ENCODE measurements around the gene ADGRD2.

The ADGRD2 gene

DNA sequence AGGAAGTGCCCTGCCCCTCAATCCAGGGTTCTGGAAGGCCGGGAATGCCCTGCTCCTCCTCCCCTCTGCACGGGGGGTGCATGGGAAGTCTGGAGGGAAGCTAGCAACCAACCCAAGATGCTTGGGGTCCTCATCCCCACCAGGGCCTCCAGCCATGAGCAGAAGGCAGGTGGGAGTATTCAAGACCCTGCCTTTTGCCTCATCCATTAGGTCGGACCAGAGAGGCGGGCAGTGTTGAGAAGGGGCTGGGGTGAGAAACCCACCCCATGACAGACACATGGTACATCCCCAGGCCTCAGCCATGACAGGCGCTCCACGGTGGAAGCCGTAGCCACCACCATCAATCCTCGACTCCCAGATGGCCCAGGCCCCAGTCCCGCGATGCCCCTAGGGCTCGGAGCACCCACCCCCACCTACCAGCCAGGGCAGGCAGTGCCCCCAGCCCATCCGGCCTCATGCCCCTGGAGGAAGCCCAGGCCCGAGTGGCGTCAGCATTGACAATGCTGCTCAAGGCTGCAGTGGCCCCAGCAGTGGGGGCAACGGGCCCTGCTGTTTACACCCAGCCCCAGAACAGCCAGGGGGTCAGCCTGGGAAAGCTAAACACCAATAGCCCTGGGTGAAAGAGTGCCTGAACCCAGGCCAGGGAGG, 48.4 kb downstream of the ADGRD2 start:
- no peak for TF ChIP-seq CTCF (IDR thresholded peaks at IDR 0.05; ENCODE audit: low read depth, low read length, missing control alignments)
- no peak for DNase-seq (ENCODE audit: low read depth)
- no peak overlapping the region for H3K4me3 ChIP-seq (ENCODE audit: low read depth, low read length)

- DNase-seq (ENCODE audit: low read depth), result no peak
- TF ChIP-seq CTCF (IDR thresholded peaks at IDR 0.05; ENCODE audit: low read depth, low read length, missing control alignments), result no peak
- no peak overlapping the region for H3K4me3 ChIP-seq (ENCODE audit: low read depth, low read length)
Observed at GRCh38 chr9:124499216-124499615, 49.0 kb downstream of the ADGRD2 start.

GRCh38 chr9:124500028-124500795, 50.0 kb downstream of the ADGRD2 start:
- H3K4me3 ChIP-seq (ENCODE audit: low read depth, low read length), result no peak overlapping the region
- DNase-seq (ENCODE audit: low read depth), result no peak
- TF ChIP-seq CTCF (IDR thresholded peaks at IDR 0.05; ENCODE audit: low read depth, low read length, missing control alignments), result no peak

- no peak for TF ChIP-seq CTCF (IDR thresholded peaks at IDR 0.05; ENCODE audit: low read depth, low read length, missing control alignments)
- no peak overlapping the region for H3K4me3 ChIP-seq (ENCODE audit: low read depth, low read length)
- DNase-seq (ENCODE audit: low read depth), result no peak
Observed at GRCh38 chr9:124500796-124501611, 50.8 kb downstream of the ADGRD2 start.

DNA sequence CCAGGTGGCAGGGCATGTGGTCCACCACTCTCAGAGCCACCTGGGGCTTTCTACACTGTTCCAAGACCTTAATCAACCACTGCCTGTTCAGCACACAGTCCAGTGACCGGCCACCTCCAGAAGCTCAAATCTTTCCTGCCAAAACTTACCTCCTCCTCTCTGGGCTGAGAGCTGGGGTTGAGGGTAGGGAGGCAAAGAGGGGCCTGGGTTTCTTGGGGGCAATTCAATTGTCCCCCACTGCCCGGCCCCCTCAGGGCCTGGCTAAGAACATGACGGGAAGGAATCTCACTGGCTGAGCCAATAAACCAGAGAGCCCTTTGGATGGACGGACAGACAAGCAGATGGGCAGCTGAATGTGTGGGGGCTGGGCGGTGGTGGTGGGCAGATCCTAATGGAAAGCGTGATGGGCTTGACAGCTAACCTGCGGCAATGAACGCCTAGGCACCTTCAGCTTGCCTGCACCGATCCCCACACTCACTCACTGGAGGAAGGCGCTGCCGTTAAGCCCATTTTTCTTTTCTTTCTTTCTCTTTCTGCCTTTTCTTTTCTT, 51.6 kb downstream of the ADGRD2 start:
- DNase-seq (ENCODE audit: low read depth), result no peak
- no peak overlapping the region for H3K4me3 ChIP-seq (ENCODE audit: low read depth, low read length)
- no peak for TF ChIP-seq CTCF (IDR thresholded peaks at IDR 0.05; ENCODE audit: low read depth, low read length, missing control alignments)

DNA sequence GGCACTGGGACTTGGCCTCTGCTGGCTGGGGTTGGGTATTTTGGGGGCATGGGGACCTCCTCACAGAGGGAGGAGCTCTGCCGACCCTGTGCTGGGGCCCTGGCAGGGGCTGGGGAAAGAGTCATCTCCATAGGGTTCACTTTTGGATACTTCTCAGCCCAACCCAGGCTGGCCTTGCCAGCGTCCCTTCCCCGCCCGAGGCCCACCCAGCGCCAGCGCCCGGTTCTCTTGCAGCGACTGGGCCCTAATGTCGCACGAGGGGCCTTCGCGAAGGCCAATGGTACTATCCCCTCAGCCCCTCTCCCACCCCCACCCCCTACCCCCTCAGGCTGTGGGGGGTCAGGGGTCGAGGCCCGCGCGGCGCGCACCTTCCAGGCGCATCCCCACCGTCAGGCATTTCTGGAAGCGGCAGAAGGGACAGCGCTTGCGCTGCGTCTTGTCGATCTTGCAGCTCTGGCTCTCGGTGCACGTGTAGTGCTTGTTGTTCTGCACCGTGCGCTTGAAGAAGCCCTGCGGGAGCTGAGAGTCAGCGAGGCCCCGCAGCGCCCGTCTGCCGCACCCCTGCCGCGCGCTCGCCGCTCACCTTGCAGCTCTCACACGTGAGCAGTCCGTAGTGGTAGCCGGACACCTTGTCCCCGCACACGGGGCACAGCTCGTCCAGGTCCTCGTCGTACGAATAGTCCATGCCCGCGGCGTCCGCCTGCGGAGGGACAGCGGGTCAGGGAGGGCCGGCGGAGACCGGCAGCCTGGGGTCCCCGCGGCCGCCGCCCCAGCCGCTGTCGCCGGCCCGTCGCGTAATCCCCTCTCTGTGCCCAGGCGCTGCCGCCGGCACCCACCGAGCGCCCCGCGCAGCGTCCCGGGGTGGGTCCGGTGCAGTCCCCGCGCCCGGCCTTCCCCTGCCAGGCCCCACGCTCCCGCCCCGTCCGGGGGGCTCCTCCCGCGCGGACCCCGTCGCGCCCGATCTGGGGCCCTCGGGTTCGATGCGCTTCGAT, 52.8 kb downstream of the ADGRD2 start:
- H3K4me3 ChIP-seq (ENCODE audit: low read depth, low read length), result no peak overlapping the region
- no peak for DNase-seq (ENCODE audit: low read depth)
- TF ChIP-seq CTCF (IDR thresholded peaks at IDR 0.05; ENCODE audit: low read depth, low read length, missing control alignments), result no peak
